ENCODE measurements around the gene GSTK1. TPM values are rescaled to one million over a fixed set of nuclear protein-coding genes. Genes with fewer than 3 reads are reported as not detected.

Gene GSTK1
- total and polyA plus RNA-seq, 10 of the 15 experiments (the other 5 are each of a cell fraction or from before 2014, with no cell fraction given), result 76.2 to 166 (median 127) TPM

DNA sequence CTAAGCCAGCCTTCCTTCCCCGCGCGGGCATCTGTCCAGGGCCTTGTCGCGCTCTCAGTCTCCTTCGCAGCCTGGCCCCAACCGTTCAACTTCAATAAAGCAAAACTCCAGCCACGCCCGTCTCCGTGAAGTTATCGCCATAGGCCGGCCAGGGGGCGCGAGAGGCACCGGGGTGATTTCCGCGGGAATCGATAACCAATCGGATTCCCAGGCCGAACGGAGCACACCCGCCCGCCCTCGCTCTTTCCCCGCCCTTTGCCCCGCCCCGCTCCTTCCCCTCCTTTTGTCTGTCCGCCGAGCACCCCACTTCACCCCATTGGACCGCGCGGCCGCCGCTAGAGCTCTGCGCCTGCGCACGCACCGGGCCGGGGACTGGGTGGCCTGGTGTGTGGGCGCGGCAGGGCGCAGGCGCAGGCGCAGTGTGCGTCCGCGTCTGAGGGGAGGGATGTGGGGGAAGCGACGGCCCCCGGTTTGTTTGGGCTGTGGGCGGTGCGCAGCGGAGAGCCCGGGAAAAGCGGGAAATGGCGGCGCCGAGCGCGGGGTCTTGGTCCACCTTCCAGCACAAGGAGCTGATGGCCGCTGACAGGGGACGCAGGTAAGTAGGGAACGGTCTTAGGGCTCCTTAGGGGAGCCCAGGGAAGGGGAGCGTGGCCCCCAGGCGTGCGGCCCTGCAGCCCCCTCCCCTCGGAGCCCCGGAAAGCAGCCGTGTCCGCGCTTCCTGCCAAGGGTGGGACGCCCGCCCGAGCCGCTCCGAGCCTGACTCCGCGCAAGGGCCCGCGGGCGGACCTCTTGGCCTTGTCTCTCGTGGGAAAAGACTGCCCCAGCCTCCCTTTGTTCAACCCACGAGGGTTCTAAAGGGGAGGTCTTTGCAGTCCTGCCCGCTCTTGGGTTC is 24.9 kb downstream of the GSTK1 start, which contains the start of gene CASP2 (continued):
- TF ChIP-seq, protein P1, sequence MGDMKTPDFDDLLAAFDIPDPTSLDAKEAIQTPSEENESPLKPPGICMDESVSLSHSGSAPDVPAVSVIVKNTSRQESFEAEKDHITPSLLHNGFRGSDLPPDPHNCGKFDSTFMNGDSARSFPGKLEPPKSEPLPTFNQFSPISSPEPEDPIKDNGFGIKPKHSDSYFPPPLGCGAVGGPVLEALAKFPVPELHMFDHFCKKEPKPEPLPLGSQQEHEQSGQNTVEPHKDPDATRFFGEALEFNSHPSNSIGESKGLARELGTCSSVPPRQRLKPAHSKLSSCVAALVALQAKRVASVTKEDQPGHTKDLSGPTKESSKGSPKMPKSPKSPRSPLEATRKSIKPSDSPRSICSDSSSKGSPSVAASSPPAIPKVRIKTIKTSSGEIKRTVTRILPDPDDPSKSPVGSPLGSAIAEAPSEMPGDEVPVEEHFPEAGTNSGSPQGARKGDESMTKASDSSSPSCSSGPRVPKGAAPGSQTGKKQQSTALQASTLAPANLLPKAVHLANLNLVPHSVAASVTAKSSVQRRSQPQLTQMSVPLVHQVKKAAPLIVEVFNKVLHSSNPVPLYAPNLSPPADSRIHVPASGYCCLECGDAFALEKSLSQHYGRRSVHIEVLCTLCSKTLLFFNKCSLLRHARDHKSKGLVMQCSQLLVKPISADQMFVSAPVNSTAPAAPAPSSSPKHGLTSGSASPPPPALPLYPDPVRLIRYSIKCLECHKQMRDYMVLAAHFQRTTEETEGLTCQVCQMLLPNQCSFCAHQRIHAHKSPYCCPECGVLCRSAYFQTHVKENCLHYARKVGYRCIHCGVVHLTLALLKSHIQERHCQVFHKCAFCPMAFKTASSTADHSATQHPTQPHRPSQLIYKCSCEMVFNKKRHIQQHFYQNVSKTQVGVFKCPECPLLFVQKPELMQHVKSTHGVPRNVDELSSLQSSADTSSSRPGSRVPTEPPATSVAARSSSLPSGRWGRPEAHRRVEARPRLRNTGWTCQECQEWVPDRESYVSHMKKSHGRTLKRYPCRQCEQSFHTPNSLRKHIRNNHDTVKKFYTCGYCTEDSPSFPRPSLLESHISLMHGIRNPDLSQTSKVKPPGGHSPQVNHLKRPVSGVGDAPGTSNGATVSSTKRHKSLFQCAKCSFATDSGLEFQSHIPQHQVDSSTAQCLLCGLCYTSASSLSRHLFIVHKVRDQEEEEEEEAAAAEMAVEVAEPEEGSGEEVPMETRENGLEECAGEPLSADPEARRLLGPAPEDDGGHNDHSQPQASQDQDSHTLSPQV (IDR thresholded peaks at IDR 0.05), result no peak
- TF ChIP-seq, protein P2, sequence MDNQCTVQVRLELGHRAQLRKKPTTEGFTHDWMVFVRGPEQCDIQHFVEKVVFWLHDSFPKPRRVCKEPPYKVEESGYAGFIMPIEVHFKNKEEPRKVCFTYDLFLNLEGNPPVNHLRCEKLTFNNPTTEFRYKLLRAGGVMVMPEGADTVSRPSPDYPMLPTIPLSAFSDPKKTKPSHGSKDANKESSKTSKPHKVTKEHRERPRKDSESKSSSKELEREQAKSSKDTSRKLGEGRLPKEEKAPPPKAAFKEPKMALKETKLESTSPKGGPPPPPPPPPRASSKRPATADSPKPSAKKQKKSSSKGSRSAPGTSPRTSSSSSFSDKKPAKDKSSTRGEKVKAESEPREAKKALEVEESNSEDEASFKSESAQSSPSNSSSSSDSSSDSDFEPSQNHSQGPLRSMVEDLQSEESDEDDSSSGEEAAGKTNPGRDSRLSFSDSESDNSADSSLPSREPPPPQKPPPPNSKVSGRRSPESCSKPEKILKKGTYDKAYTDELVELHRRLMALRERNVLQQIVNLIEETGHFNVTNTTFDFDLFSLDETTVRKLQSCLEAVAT (IDR thresholded peaks at IDR 0.05), result peak; percentile 87
- TF ChIP-seq POU2F2 (IDR thresholded peaks at IDR 0.05; ENCODE audit: borderline replicate concordance, low read depth, low read length) (no peak; the same call in 1 of the 3 replicates), LARP7 (IDR thresholded peaks at IDR 0.05) (peak; percentile 86), SREBF1 (IDR thresholded peaks at IDR 0.05; ENCODE audit: low read length) (no peak), HCFC1 (IDR thresholded peaks at IDR 0.05; ENCODE audit: low read length) (no peak), SUPT20H (IDR thresholded peaks at IDR 0.05; ENCODE audit: borderline replicate concordance, control insufficient read depth, low read depth, low read length) (no peak), GABPA (IDR thresholded peaks at IDR 0.05; ENCODE audit: low read depth) (no peak), RB1 (IDR thresholded peaks at IDR 0.05; ENCODE audit: borderline replicate concordance) (peak; percentile 83; the same call in 1 of the 2 replicates), ETV6 (conservative IDR thresholded peaks at IDR 0.05 in 1 of 2, IDR thresholded peaks at IDR 0.05 in 1 of 2; ENCODE audit: borderline replicate concordance in 1 of 2, low read depth in 1 of 2) (no peak), HDAC6 (IDR thresholded peaks at IDR 0.05; ENCODE audit: unreplicated experiment) (no peak)
- TF ChIP-seq, protein P3, sequence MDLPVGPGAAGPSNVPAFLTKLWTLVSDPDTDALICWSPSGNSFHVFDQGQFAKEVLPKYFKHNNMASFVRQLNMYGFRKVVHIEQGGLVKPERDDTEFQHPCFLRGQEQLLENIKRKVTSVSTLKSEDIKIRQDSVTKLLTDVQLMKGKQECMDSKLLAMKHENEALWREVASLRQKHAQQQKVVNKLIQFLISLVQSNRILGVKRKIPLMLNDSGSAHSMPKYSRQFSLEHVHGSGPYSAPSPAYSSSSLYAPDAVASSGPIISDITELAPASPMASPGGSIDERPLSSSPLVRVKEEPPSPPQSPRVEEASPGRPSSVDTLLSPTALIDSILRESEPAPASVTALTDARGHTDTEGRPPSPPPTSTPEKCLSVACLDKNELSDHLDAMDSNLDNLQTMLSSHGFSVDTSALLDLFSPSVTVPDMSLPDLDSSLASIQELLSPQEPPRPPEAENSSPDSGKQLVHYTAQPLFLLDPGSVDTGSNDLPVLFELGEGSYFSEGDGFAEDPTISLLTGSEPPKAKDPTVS (IDR thresholded peaks at IDR 0.05; ENCODE audit: low read depth, low read length), result no peak
- TF ChIP-seq, protein P4, sequence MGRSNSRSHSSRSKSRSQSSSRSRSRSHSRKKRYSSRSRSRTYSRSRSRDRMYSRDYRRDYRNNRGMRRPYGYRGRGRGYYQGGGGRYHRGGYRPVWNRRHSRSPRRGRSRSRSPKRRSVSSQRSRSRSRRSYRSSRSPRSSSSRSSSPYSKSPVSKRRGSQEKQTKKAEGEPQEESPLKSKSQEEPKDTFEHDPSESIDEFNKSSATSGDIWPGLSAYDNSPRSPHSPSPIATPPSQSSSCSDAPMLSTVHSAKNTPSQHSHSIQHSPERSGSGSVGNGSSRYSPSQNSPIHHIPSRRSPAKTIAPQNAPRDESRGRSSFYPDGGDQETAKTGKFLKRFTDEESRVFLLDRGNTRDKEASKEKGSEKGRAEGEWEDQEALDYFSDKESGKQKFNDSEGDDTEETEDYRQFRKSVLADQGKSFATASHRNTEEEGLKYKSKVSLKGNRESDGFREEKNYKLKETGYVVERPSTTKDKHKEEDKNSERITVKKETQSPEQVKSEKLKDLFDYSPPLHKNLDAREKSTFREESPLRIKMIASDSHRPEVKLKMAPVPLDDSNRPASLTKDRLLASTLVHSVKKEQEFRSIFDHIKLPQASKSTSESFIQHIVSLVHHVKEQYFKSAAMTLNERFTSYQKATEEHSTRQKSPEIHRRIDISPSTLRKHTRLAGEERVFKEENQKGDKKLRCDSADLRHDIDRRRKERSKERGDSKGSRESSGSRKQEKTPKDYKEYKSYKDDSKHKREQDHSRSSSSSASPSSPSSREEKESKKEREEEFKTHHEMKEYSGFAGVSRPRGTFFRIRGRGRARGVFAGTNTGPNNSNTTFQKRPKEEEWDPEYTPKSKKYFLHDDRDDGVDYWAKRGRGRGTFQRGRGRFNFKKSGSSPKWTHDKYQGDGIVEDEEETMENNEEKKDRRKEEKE (IDR thresholded peaks at IDR 0.05), result no peak
- TF ChIP-seq, protein P5, sequence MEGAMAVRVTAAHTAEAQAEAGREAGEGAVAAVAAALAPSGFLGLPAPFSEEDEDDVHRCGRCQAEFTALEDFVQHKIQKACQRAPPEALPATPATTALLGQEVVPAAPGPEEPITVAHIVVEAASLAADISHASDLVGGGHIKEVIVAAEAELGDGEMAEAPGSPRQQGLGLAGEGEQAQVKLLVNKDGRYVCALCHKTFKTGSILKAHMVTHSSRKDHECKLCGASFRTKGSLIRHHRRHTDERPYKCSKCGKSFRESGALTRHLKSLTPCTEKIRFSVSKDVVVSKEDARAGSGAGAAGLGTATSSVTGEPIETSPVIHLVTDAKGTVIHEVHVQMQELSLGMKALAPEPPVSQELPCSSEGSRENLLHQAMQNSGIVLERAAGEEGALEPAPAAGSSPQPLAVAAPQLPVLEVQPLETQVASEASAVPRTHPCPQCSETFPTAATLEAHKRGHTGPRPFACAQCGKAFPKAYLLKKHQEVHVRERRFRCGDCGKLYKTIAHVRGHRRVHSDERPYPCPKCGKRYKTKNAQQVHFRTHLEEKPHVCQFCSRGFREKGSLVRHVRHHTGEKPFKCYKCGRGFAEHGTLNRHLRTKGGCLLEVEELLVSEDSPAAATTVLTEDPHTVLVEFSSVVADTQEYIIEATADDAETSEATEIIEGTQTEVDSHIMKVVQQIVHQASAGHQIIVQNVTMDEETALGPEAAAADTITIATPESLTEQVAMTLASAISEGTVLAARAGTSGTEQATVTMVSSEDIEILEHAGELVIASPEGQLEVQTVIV (IDR thresholded peaks at IDR 0.05; ENCODE audit: borderline replicate concordance, partially characterized antibody), result no peak
